Activated CD4-positive, CD25-positive, alpha-beta regulatory T cell treated with anti-CD3 and anti-CD28 coated beads, Interleukin-2, amount 50 U/mL, for 72 hours (primary cell): ENCODE measurements around the gene MTIF3.
A peak's percentile ranks its signal among the peaks of the same experiment; 100 is the strongest.

Source experiments
- DNase-seq: peaks from one replicate; pipeline ENCODE4 v3.0.0; 2021

Gene MTIF3

DNA sequence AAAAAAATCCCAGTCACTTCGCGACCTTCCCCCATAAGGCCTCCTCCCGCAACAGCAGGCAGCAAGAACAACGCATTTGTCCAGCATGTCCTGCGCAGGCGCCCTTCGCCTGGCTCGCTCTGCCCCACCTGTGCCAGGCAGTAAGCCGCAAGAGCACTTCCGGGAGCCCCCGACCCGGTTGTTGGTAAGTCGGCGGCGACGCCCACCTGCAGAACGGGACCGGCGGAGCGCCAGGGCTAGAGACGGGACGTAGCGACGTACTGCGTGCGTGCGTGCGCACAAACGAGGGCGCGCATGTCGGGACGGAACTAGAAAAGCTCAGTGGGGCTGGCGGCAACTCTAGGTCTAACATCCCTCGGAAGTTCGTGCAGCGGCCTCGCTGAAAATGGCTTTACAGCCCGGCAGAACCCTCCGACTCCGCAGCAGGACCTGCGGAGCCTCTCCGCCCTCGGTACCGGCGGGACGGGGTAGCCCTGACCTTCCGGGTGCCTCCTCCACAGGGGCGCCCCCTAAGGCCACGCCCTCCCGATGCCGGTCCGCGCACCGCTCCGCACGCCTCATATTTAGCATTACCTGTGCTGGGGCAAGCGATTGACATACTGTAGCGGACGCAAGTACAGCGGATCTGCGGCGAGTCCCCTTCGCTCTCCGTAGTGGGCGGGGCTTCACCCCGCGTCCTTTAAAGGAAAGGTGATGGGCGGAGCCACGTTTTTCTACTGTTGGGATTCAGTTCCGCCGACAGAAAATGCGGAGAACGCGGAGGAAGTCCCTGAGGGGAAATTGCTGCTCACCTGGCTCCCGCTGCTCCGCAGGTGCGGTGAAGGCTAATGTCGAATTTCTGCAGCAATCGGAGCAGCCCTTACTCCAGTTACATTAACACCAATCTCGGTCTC, at the start of gene MTIF3:
Gene MTIF3 (minus strand): TSS at position 629 of the 893 bp plus-strand sequence. CDS start 10,116 bp downstream, outside the sequence.
- DNase-seq: peak; percentile 94

DNA sequence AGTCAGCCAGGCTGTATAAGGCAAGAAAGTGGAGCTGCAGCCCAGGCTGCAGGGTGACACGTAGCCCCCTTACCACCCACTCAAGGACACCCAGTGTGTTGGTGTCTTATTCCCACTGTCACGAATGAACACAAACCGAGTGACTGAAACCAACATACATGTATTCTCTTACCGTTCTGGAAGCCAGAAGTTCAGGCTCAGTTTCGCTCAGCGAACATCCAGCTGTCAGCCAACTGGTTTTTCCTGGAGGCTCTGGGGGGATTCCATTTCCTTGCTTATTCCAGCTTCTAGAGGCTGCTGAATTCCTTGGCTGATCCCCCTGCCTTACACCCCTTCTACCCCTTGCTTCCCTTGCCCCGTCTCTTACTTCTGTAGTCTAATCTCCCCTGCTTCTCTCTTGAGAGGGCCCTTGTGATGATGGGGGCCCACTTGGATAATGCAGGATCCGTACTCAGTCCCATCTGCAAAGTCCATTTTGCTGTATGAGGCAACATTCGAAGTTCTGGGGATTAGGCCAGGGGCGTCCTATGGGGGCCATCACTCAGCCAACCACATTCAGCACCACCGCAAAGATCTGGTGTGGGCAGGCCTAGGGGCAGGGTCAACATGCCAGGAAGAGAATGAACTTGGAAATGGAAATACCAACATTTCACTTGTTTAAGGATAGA, 47.3 kb upstream of the MTIF3 start:
- no peak for DNase-seq

DNA sequence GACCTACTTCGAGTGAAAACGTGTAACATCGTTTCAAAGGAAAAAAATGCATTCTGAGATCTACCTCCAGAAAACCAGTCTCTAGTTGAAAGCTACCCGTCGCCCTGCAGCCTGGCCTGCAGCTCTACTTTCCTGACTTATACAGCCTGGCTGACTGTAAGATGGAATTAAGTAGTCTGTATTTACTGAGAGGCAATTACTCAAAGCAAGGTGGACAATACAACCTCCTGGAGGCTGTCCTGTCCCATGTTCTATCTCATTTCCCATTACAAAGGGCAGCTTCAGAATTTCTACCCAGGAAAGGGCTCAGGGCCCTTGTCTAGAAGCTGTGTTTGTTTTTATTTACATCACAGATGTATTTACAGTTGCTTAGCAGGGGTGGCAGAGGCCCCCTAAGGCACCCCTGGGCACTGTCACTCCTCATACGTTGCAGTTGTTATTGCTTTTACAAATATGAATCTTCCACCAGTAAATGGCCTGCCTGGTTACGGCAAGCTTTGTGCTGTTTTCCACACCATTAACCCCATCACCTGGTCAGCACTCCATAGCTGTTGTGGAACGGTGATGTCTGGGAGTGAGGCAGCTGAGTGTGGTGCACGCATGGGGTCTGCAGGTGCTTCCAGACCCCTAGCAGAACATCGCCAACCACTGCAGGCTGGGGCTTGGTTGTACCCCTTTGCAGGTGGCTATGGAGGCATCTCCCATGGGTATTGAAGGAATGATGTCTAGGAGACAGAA, 46.3 kb upstream of the MTIF3 start:
- no peak for DNase-seq

DNA sequence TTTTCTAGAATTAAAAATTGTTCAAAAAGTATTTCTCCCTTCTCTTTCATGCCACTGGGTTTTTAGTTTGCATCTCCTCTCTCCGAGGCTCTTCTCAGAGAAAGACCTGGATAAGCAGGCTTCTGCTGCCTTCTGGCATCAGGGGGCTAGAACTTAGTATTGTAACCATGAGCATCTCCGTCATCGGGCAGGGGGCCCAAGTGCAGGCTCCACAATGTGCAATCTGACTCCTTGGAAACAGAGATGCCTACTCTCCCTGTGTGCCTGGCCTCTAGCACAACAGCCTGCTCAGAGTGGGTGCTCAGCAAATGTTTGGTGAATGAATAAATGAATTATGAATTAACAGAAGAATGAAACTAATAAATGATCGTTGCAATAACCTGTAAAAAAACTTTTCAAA, 45.6 kb upstream of the MTIF3 start:
- DNase-seq: no peak

DNA sequence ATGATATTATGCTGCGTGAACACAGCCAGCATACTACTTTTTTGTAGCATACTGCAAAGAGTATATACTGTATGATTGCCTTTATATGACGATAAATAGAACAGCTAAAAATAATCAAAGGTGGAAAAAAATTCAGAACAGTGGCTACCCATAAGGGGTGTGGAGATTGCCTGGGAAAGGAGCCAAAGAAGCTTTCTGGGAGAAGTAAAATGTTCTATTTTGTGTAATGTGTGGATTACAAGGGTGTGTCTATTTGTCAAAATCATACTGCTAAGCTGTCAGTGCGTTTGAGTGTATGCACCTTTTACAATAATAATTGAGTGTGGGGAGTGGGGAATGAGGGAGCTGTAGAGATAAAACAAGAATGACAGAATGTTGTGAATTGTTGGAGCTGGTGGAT, 45.2 kb upstream of the MTIF3 start:
- no peak for DNase-seq

DNA sequence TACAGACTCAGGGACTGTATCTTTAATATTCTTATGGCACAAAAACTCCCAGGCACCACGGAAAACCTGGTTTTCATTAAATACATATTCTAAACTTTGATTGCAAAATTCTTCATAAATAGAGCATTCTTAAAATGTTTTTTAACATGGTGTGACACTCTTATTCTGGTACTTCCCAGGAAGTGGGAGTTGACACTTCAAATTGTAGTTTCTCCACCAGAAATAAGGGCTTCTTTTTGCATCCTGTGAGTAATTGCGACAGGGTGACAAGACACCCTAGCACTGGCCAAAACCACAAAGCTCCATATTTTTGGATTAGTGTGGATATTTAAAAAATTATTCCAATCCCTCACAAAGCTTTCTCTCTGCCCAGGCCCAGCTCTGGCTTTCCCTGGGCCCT, 43.6 kb upstream of the MTIF3 start:
- DNase-seq: no peak

- no peak for DNase-seq
These were observed 39.1 kb upstream of the MTIF3 start for GRCh38 chr13:27489456-27489855.

GRCh38 chr13:27487776-27488175, 37.4 kb upstream of the MTIF3 start:
- no peak for DNase-seq

DNA sequence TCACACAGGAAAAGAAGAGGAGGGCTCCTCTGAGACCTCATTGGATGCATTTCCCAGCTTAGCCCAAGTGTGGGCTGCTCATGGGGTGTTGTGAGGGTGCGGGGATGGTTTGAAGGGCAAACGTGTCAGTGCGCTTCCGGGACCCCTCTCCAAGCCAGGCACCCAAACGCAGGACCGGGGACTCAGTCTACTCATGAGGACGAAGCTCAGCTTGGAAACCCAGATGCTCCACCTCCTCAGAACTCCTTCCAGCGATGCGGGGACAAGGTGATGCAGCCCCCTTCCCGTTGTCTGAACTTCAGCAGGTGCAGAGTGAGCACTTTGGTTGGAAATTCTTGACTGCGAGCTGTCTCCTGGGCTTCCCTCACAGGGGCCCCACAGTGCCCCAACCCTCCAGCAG, 33.1 kb upstream of the MTIF3 start:
- DNase-seq: no peak

DNA sequence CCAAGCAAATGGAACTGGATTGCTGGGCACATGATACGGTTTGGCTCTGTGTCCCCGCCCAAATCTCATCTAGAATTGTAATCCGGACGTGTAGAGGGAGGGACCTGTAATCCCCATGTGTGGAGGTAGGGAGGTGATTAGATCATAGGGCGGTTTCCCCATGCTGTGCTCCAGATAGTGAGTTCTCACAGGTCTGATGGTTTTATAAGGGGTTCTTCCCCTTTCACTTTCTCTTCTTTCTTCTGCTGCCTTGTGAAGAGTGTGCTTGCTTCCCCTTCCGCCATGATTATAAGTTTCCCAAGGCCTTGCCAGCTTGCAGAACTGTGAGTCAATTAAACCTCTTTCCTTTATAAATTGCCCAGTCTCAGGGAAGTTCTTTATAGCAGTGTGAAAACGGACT, 32.6 kb upstream of the MTIF3 start:
- DNase-seq: no peak

- DNase-seq: peak; percentile 48
These were observed 31.4 kb upstream of the MTIF3 start for GRCh38 chr13:27481766-27482165.

- DNase-seq: no peak
These were observed 26.8 kb upstream of the MTIF3 start for GRCh38 chr13:27476943-27477703.

GRCh38 chr13:27474751-27475268, 24.4 kb upstream of the MTIF3 start:
- no peak for DNase-seq

DNA sequence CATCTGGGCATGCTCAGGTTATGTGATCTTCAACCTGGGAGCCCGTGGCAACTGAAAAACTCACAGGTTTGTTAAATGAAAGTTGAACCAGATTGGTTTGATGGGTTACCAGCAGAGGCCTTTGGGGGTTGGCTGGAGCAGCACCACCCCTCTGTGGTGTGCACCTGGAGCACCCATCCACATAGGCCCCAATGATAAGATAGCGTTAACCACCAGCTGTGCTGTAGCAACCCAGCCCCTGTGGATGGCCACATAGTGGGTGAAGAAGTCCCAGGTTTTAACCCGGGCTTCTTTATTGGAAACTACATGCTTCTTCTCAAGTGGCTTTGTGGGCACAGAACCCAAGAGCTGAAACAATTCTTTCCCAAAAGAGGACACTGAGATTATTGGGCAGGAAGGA, 22.6 kb upstream of the MTIF3 start:
- DNase-seq: no peak

DNA sequence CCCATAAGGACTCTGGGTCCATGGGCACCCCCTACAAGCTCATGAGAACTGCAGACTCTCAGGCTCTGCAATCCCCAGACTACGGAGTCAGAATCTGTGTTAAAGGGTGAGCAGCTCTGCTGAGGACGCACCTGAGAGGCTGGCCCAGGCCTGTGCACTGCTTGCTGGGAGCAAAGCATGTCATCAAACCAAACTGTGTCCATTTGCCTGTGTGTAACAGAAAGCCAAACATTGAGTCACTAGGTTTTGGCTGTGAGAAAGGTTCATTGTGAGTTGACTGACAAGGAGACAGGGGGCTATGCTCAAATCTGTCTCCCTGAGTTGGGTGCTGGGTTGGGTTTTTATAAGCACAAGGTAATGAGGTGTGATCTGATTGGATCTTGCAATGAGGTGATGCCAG, 22.1 kb upstream of the MTIF3 start:
- DNase-seq: no peak

GRCh38 chr13:27470075-27470820, 19.9 kb upstream of the MTIF3 start:
- no peak for DNase-seq

- no peak for DNase-seq
These were observed 16.1 kb upstream of the MTIF3 start for GRCh38 chr13:27466513-27466912.

DNA sequence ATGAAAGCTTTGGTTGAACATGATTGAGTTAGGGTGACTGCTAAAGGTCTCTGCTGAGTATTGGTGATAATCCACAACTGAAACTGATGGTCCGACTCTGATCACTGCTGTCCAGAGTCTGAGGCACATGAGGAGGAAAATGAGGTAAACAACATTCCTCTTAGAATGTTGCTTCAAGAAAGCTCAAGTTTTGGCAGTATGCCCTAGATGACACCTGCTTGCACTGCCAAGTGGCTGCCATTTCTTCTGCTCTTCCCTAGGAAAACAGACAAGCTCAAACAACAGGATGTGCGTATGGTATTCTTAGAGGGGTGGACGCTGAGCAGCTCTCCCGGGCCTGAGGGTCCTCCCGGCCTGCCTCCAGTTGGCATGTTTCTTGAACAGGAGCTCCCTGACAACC, 15.2 kb upstream of the MTIF3 start:
- DNase-seq: no peak

DNA sequence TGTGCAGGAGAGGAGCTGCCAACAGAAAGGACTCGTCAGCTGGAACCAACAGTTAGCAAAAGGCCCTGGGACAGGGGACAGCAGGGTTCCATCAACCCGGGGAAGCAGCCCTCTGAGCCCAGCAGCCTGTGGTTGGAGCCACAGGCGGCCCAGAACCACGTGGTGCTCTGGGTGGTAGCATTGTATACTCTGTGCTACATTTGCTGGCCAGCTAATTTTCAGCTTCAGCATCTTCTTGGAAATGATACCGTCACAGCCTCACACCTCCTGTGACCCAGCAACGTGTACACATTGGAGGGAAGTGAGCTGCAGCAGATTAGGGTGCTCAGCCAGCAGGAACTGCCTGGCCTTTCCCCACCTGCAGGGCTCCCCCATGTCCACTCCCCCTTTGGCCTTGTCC, 13.1 kb upstream of the MTIF3 start:
- DNase-seq: no peak

- no peak for DNase-seq
These were observed 11.7 kb upstream of the MTIF3 start for GRCh38 chr13:27461940-27462584.

DNA sequence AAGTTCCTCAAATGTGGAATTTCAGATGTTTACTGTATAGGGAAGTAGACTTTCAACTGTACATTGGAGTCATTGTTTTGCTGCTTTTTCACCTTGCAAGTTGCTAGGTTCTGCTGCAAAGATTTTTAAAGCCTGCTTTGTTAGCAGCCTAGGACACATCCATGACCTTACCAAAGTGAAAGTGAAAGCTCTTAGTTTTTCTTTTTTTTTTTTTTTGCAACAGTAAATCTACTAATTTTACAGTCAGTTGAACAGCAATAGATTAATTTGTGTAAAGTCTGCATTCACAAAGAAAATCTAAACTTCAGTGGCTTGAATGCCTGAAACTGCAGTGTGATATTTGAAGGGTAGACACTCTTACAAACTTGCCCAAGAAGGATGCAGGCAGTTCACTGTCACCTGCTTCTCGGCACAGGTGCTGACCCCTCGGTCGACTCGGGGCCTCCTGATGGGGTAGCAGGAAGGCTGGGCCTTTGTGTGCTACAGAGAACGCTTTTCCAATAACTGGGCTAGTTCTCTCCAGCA, 5.0 kb upstream of the MTIF3 start:
- peak; percentile 41 for DNase-seq
